Myocyte (in vitro differentiated cells): ENCODE data around the gene BASP1. TPM values are rescaled to one million over a fixed set of nuclear protein-coding genes. Genes with fewer than 3 reads are reported as not detected.
A peak's percentile ranks its signal among the peaks of the same experiment; 100 is the strongest.

ENCODE experiments used
- DNase-seq: peaks from one replicate; pipeline ENCODE4 v3.0.0-alpha.2; 2012; ENCODE audit warnings: low read depth
- polyA plus RNA-seq: library from polyadenylated mRNA; unstranded; fragments of >200 nt; gene quantifications from one replicate; pipeline ENCODE4 v1.2.1, GENCODE V29; 2012; ENCODE audit warnings: missing spikeins
- total RNA-seq: library from RNA; depleted of rRNA; stranded (reverse); fragments of >200 nt; gene quantifications from 2 replicates; pipeline ENCODE4 v1.2.3, GENCODE V29; 2014

BASP1 gene
- 69.7 and 80.7 TPM in 2 replicates for total RNA-seq
- polyA plus RNA-seq = 98.9 TPM

GRCh38 chr5:17217493-17218352 is at the start of gene BASP1:
TSS of gene BASP1 (plus strand) at chr5:17217631. CDS start at chr5:17275217, 57,586 bp downstream.
- peak; percentile 74 for DNase-seq

GRCh38 chr5:17169507-17169906 is 47.9 kb upstream of the BASP1 start:
- DNase-seq = peak; percentile 38

GRCh38 chr5:17172791-17173190 is 44.6 kb upstream of the BASP1 start:
- no peak for DNase-seq

GRCh38 chr5:17174965-17175364 is 42.5 kb upstream of the BASP1 start:
- DNase-seq = no peak

GRCh38 chr5:17177501-17178372 is 39.7 kb upstream of the BASP1 start:
- DNase-seq = no peak

GRCh38 chr5:17178373-17178675 is 39.1 kb upstream of the BASP1 start:
- DNase-seq = no peak

GRCh38 chr5:17180330-17180843 is 37.0 kb upstream of the BASP1 start:
- DNase-seq = no peak

GRCh38 chr5:17180864-17181723 is 36.3 kb upstream of the BASP1 start:
- DNase-seq = no peak

GRCh38 chr5:17182494-17182893 is 34.9 kb upstream of the BASP1 start:
- DNase-seq = no peak

- no peak for DNase-seq
These were observed 34.5 kb upstream of the BASP1 start for GRCh38 chr5:17182981-17183380.

GRCh38 chr5:17183831-17184230 is 33.6 kb upstream of the BASP1 start:
- no peak for DNase-seq

GRCh38 chr5:17184588-17184987 is 32.8 kb upstream of the BASP1 start:
- DNase-seq = no peak

GRCh38 chr5:17185349-17185748 is 32.1 kb upstream of the BASP1 start:
- no peak for DNase-seq

GRCh38 chr5:17185773-17186172 is 31.7 kb upstream of the BASP1 start:
- DNase-seq = peak; percentile 64

- DNase-seq = peak; percentile 23
These were observed 31.2 kb upstream of the BASP1 start for GRCh38 chr5:17186256-17186655.

GRCh38 chr5:17187011-17187785 is 30.2 kb upstream of the BASP1 start:
- DNase-seq = no peak

- DNase-seq = no peak
These were observed 29.7 kb upstream of the BASP1 start for GRCh38 chr5:17187786-17188170.

GRCh38 chr5:17189381-17190036 is 27.9 kb upstream of the BASP1 start:
- peak; percentile 88 for DNase-seq

GRCh38 chr5:17190242-17190778 is 27.1 kb upstream of the BASP1 start:
- peak; percentile 81 for DNase-seq
